HG03064 (cell line): ENCODE data around the gene MLLT3.
A peak's percentile ranks its signal among the peaks of the same experiment; 100 is the strongest.

Source experiments
- ATAC-seq: cut with Tn5 transposase; IDR thresholded peaks from one replicate; pipeline ENCODE4 v1.9.1; 2021; ENCODE audit warnings: low read depth; ENCODE audit not compliant: unreplicated experiment

MLLT3 gene

DNA sequence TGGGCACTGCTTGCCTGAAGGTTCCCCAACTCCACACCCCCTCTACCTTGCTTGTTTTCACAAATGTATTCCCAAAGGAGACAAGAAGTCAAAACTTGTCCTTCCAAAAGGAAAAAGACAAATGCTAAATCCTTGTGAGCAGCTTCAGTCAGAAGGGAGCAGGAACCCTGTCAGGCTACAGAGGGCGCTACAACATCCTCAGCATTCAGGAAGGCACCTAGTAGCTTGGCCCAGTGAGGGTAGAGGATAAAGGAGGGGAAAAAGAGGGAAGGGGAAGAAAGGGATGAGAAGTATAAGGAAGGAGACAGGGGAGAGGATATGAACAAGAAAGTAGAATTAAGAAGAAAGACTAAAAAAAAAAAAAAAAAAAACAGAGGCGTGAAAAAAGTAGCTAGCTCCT, 97.5 kb downstream of the MLLT3 start:
- ATAC-seq, result no peak

GRCh38 chr9:20518737-20519136, 103.6 kb downstream of the MLLT3 start:
- ATAC-seq, result no peak

GRCh38 chr9:20513126-20513913, 109.0 kb downstream of the MLLT3 start:
- no peak for ATAC-seq

DNA sequence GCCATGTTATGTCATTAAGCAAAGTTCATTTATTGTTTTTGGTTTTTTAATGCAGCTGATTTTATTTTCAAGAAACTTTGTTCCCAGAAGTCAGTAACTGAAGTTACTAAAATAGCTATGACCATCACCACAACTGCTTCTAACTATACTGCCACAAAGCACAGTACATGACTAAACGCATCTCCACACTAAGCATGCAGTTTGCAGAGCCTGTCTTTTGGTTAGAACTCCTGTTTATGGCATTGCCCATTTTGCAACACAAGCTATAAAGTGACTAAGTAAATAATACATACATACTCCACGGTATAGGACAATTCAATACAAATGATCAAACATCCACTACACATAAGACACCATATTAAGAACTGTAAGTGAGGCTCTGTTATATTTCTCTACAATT, 109.7 kb downstream of the MLLT3 start:
- ATAC-seq, result no peak

DNA sequence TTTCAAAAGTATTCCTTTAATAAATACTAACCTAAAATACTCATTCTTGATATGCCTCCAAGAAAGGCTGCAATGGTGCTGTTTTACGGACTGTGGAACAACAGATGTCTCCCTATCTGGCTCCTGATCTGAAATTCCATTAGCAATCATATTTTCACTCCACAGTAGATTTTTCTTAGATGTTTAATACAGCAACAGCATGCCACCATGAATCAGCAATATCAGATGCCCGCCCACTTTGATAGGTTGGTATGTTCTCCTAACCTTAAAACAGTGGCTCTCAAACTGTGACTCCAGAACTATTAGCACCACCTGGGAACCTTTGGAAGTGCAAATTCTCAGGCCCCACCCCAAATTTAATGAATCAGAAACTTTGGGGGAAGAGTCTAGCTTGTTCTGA, 110.2 kb downstream of the MLLT3 start:
- ATAC-seq, result no peak

DNA sequence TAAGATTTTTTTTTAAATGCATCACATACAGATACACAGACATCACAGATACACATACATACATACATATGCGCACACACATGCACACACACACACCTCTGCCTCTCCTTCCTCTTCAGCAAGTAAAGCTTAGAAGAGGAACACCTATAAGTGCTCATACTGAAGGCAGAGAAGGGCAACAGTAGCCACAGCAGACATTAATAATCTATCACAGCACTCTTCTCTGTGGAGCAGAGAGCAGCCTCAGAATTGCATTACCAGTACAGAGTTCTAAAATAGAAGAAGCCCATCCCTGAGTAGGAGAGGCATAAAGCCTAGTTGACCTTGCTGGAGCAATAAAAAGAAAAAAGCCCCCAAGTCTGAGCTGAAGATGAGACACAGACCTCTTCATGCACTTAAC, 110.6 kb downstream of the MLLT3 start:
- no peak for ATAC-seq

- no peak for ATAC-seq
These were observed 112.8 kb downstream of the MLLT3 start for GRCh38 chr9:20509466-20509865.

DNA sequence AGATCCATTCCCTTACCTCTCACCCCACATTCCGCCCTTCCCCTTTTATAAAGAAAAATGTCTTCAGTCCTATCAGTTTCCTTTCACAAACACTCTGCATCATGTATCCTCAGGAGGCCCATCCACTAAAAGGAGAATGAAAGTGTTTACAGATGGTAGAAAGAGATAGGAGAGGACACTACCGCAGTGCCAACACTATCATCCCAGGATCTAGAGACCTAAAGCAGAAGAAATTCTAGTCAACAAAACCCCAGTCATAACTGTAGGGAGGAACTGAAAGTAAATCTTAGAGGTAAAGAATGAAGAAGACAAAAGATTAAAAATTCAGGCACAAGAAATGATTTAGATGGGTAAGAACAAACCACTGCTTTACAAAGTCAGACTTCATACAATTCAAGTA, 114.1 kb downstream of the MLLT3 start:
- peak; percentile 72 for ATAC-seq

DNA sequence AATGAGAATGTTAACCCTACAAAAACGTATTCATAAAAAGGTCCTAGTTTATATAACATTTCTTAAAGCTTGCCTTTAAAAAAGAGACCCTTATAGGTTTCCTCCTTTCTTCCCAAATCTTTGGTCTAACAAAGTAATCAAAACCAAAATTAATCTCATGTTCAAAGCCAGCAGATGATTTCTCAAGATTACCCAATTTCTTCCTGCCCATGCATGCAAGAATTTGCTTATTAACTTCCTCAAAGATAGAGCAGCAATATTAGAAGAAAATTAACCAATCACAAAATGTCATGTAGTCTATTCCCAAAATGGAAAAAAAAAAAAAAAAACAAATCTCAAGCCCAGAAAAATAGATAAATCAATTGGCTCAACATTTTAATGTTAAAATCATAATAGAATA, 114.9 kb downstream of the MLLT3 start:
- ATAC-seq, result no peak

GRCh38 chr9:20506099-20506900, 116.0 kb downstream of the MLLT3 start:
- no peak for ATAC-seq

DNA sequence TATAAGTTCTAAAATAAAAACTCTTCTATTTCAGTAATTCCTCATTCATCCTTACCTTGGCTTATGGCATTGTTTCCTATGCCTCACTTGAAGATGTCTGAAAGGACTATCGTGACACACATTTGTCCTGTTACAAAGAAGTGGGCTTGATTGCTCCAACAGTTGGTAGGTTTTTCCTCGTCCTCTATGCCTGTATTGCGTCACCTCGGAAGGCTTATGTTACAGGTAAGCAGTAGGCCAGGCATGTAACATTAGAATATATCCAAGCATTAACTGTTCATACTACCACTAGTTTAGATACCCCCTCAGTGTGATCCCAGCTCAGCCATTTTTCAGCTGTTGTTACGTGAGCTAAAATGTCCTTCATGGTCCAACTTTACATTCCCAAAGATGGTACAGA, 116.7 kb downstream of the MLLT3 start:
- ATAC-seq, result no peak

DNA sequence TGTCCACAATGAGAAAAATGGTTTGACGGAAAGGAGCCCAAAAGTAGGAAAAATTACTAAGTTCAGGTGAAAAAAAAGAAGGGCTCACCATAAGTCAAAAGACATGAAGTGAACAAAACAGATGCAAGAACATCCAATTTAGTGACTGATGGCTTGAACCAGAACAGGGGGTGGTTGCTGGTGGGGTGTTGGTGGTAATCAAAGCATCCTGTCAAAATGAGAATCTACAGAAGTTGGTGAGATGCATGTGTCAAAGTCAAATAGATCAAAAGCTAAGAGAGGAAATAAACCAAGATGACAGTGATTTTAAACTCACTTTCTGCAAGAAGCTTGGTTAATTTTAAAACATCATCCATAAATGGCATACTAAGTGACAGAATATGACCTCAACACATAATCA, 117.4 kb downstream of the MLLT3 start:
- no peak for ATAC-seq

GRCh38 chr9:20500101-20500500, 122.2 kb downstream of the MLLT3 start:
- no peak for ATAC-seq

GRCh38 chr9:20499013-20499412, 123.3 kb downstream of the MLLT3 start:
- no peak for ATAC-seq

DNA sequence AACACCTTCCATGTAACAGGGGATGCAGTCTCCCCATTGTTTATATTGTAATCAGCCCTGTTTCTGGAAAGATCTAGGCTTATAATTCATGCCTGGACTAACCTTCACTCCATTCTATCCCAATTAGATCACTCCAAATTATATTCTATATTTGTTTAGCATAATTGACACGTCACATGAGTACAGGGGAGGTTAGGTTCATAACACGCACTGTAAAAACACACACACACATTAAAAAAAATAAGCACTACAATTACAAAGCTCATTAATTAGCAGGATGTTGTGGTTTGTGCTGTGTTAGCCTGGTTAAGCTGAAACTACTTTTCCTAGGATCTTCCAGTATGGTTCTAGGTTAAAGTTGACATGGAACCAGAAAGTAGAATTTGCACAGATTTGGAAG, 126.0 kb downstream of the MLLT3 start:
- no peak for ATAC-seq

- no peak for ATAC-seq
These were observed 127.2 kb downstream of the MLLT3 start for GRCh38 chr9:20495098-20495497.

DNA sequence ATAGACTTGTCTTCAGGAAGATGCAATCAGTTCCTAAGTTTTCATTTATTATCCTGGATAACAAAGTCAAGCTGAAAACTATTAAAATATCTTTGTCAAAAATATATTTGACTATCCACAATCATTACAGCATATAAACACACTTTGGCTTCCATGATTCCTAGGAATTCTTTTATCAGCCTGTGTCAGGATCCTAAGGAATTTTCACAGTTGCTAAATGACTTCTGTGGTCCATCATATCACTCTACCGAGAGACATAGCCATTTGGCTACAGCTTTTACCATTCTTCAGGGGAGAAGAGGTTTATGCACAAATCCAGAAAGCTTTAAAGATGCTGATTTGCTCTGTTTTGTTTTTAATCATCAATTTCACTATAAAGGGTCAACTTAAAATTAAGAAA, 128.3 kb downstream of the MLLT3 start:
- no peak for ATAC-seq

GRCh38 chr9:20492772-20493171, 129.5 kb downstream of the MLLT3 start:
- no peak for ATAC-seq

GRCh38 chr9:20491612-20492011, 130.7 kb downstream of the MLLT3 start:
- ATAC-seq, result no peak

- ATAC-seq, result no peak
These were observed 132.0 kb downstream of the MLLT3 start for GRCh38 chr9:20490246-20490834.

DNA sequence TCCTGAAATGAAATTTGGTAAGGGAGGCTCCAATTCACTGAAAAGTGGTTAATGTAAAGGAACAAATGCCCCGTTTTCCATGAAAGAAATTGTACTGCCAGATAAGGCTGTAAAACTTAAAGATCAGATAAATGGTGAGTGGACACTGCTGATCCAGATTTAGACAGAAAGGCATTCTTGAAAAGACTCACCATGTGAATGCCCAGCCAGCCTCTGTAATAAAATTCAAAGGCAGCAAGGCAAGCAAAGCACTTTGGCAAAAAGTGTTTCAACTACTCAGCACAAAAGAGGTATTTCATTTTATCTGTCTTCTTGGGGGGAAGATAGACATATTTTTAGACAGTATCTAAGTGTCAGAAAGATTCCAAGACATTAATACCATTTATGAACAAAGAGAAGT, 133.6 kb downstream of the MLLT3 start:
- ATAC-seq, result no peak

GRCh38 chr9:20486552-20486951, 135.7 kb downstream of the MLLT3 start:
- ATAC-seq, result no peak
